Right ventricle myocardium superior (tissue), 1 donor: ENCODE results near the gene INPP1. TPM values are rescaled to one million over a fixed set of nuclear protein-coding genes. Genes with fewer than 3 reads are reported as not detected.
"Not testable (repeated sequence)": the region's sequence is repeated elsewhere in the genome, so short reads cannot be mapped to it uniquely, and the experiment has no call there.

Experiments
- ATAC-seq: fragments of 200-7000 bp; cut with Tn5 transposase; one replicate; pipeline ENCODE4 v1.9.1; 2020; ENCODE audit warnings: mild to moderate bottlenecking; ENCODE audit not compliant: poor library complexity
- DNase-seq: peaks from one replicate; pipeline ENCODE4 v3.0.0-alpha.2; 2020
- intact Hi-C: fragments of 100-400 bp; cut with DNase I; formaldehyde crosslinking; loops from one replicate; pipeline ENCODE4 v1.11.2; 2022
- total RNA-seq: library from RNA; stranded (reverse); fragmentation: NEBNext Ultra II Directional; extraction: Animal tissue kit (Norgen Biotek cat#: 25700); gene quantifications from one replicate; pipeline ENCODE4 v1.2.1, GENCODE V29; 2021
- donor health status: DM: no; HTN: yes; CAD: no; lungs with severe emphysema.

The INPP1 gene
- total RNA-seq, 1 donor from 2014 or later: 17.6 TPM

GRCh38 chr2:190354003-190354690 is 10.8 kb downstream of the INPP1 start:
- ATAC-seq: peak; percentile 49
- intact Hi-C loops: no loop called here
- DNase-seq: no peak

- intact Hi-C loops: no loop called here
- ATAC-seq (no peak), DNase-seq (no peak)
Observed at GRCh38 chr2:190355968-190356644, 12.7 kb downstream of the INPP1 start.

GRCh38 chr2:190357600-190357999 is 14.2 kb downstream of the INPP1 start:
- intact Hi-C loops: no loop called here
- no peak for ATAC-seq
- DNase-seq: no peak

- ATAC-seq, intact Hi-C loops, DNase-seq: not testable (repeated sequence)
Observed at GRCh38 chr2:190358655-190359448, 15.5 kb downstream of the INPP1 start.

- DNase-seq (no peak), ATAC-seq (no peak)
- intact Hi-C loops: no loop called here
Observed at GRCh38 chr2:190360561-190360960, 17.2 kb downstream of the INPP1 start.

- DNase-seq (no peak), ATAC-seq (no peak)
- intact Hi-C loops: no loop called here
Observed at GRCh38 chr2:190360965-190361364, 17.6 kb downstream of the INPP1 start.

- no peak for ATAC-seq
- no peak for DNase-seq
- intact Hi-C loops: no loop called here
Observed at GRCh38 chr2:190361572-190361971, 18.2 kb downstream of the INPP1 start.

GRCh38 chr2:190362894-190363293 is 19.5 kb downstream of the INPP1 start:
- intact Hi-C loops: no loop called here
- DNase-seq: no peak
- ATAC-seq: no peak

- intact Hi-C loops: no loop called here
- ATAC-seq (no peak), DNase-seq (no peak)
Observed at GRCh38 chr2:190365499-190366204, 22.3 kb downstream of the INPP1 start.

GRCh38 chr2:190366248-190366753 is 22.9 kb downstream of the INPP1 start:
- intact Hi-C loops: no loop called here

GRCh38 chr2:190367091-190367490 is 23.7 kb downstream of the INPP1 start:
- no peak for ATAC-seq
- DNase-seq: no peak
- intact Hi-C loops: no loop called here

More at GRCh38 chr2:190366248-190366753, 22.9 kb downstream of the INPP1 start:
- DNase-seq (no peak), ATAC-seq (no peak)

GRCh38 chr2:190369635-190370034 is 26.2 kb downstream of the INPP1 start:
- no peak for ATAC-seq
- DNase-seq: no peak
- intact Hi-C loops: loop anchor here (5.0 kb wide), 1 partner anchor 282 kb away; no protein-coding TSS in a partner anchor

GRCh38 chr2:190376083-190376482 is 32.7 kb downstream of the INPP1 start:
- intact Hi-C loops: no loop called here
- DNase-seq (no peak), ATAC-seq (no peak)

- ATAC-seq: no peak
- intact Hi-C loops: no loop called here
- DNase-seq: no peak
Observed at GRCh38 chr2:190376591-190377245, 33.3 kb downstream of the INPP1 start.

GRCh38 chr2:190378880-190379237 is 35.5 kb downstream of the INPP1 start:
- DNase-seq: no peak
- ATAC-seq: peak; percentile 26
- intact Hi-C loops: no loop called here

- intact Hi-C loops: no loop called here
- ATAC-seq (peak; percentile 24), DNase-seq (no peak)
Observed at GRCh38 chr2:190379249-190379964, 36.0 kb downstream of the INPP1 start.

- ATAC-seq (no peak), DNase-seq (no peak)
- intact Hi-C loops: no loop called here
Observed at GRCh38 chr2:190380962-190381412, 37.6 kb downstream of the INPP1 start.

- ATAC-seq (peak; percentile 71), DNase-seq (no peak)
- intact Hi-C loops: loop anchor here (2.0 kb wide), 1 partner anchor 130 kb away; no protein-coding TSS in a partner anchor
Observed at GRCh38 chr2:190382851-190383250, 39.5 kb downstream of the INPP1 start.
